Fibroblast of the aortic adventitia (primary cell): ENCODE results near the gene RTKN2. TPM values are rescaled to one million over a fixed set of nuclear protein-coding genes. Genes with fewer than 3 reads are reported as not detected.

Source experiments
- DNase-seq: peaks from one replicate; pipeline ENCODE4 v3.0.0-alpha.2; 2010; ENCODE audit warnings: low read depth
- H3K4me3 ChIP-seq: 2 replicates; pipeline ENCODE4 v1.5.1; 2011; ENCODE audit warnings: low read depth, mild to moderate bottlenecking, control low read depth, low read length, moderate library complexity
- total RNA-seq: library from RNA; depleted of rRNA; stranded (reverse); fragments of >200 nt; gene quantifications from 2 replicates; pipeline ENCODE4 v1.2.3, GENCODE V29; 2012; ENCODE audit warnings: low replicate concordance
- TF ChIP-seq, protein P1 (sequence below): IDR thresholded peaks from 2 replicates; pipeline ENCODE4 v1.5.1; 2011; ENCODE audit warnings: mild to moderate bottlenecking, low read length, control low read depth, inconsistent platforms; ENCODE audit not compliant: insufficient read depth

RTKN2 gene
- total RNA-seq, 1 donor, result 11.9 TPM

DNA sequence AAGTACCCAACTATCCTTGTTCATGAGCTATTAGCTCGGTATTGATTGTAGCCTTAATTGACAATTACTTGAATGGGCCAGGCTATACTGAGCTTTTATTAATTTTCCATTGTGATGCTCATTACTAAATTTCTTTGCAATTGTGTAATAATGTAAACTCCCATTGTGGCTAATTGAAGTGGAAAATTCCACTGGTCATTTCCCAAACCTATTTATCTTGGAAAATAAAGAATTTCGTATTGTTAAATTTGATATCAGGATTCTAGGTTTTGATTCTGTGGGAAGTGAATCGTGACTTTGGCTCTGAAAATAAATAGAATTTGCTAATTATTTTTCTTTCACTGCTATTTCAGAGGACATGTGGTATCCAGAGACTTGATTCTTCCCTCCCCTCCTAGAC lies 111.0 kb downstream of the RTKN2 start:
- TF ChIP-seq, protein P1, sequence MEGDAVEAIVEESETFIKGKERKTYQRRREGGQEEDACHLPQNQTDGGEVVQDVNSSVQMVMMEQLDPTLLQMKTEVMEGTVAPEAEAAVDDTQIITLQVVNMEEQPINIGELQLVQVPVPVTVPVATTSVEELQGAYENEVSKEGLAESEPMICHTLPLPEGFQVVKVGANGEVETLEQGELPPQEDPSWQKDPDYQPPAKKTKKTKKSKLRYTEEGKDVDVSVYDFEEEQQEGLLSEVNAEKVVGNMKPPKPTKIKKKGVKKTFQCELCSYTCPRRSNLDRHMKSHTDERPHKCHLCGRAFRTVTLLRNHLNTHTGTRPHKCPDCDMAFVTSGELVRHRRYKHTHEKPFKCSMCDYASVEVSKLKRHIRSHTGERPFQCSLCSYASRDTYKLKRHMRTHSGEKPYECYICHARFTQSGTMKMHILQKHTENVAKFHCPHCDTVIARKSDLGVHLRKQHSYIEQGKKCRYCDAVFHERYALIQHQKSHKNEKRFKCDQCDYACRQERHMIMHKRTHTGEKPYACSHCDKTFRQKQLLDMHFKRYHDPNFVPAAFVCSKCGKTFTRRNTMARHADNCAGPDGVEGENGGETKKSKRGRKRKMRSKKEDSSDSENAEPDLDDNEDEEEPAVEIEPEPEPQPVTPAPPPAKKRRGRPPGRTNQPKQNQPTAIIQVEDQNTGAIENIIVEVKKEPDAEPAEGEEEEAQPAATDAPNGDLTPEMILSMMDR, result no peak
- H3K4me3 ChIP-seq, result no peak overlapping the region
- DNase-seq, result no peak

DNA sequence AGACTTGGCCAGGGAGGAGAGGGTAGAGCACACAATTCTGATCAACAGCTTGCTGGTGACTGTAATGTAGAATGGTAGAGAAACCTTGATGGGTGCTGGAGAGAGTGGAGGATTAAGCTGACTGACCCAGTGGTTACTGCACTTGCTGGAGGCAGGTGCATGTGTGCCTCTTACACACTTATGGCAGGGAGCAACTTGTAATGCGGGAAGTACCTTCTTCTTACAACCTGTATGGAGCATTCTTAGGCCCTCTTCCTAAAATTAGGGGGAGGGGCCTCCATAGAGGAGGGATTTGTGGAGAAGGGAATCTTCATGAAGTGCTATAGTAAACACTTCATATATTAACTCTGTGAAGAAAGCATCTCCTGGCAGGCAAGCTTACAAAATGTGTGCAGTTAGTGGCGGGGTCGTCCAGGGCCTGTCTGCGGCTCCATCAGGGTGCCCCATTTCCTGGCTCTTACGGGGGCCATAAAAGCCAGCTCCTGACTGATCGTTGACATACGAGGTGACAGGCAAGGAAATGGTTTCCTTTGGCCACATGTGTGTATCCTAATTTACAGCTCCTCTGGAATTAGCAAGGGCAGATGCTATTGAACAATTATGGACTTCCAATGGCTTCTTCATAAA lies 113.5 kb downstream of the RTKN2 start:
- TF ChIP-seq, protein P1, result no peak
- no peak overlapping the region for H3K4me3 ChIP-seq
- DNase-seq, result no peak

DNA sequence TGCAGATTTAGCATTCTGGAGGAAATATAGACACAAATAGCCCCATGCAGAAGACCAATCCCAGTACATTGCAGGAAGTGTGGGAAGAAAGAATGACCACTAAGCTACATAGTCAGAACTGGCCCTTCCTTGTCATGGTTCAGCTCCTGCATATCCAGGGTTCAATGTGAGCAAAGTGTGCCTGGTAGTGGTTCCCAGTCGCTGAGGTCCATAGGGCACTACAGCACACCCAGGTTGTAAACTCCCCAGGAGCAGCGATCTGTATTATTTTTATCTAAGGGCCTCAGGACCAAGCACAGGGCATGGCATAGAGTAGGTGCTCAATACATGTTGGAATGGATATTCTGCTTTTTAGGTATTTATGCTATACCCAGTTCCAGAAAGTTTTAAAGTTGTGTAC lies 114.4 kb downstream of the RTKN2 start:
- no peak overlapping the region for H3K4me3 ChIP-seq
- TF ChIP-seq, protein P1, result no peak
- no peak for DNase-seq

DNA sequence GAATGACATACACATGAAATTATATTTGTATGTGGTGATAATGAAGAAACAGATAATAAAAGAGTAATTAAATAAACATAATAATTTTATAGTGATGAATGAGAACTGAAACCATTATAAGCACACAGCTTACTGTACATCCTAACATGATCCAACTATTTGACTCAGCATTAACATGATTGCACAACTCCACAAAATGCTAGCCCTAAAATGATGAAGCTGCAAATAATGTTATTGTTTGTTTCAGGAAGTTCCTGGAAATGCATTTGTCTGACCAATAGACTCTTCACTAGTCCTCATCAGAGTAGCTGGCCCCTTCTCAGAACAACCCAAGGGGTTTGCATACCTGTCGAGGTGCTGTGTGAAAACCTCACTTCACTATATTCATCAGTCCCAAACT lies 115.5 kb downstream of the RTKN2 start:
- TF ChIP-seq, protein P1, result no peak
- DNase-seq, result peak; percentile 87
- no peak overlapping the region for H3K4me3 ChIP-seq

DNA sequence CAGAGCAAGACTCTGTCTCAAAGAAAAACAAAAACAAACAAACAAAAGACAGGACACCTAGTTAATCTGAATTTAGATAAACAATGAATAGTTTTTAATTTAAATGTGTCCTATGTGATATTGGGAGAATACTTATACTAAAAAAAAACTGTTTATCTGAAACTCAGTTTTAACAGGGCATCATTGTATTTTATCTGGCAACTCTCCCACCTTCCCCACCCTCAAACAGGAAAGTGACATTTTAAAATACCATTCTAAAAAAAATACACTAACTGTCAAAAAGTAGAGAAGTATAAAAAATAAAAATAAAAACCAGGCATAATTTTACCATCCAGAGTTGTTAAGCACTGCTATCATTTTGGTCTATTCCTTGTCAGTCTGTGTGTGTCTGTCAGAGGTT lies 119.0 kb downstream of the RTKN2 start:
- no peak for DNase-seq
- TF ChIP-seq, protein P1, result no peak
- no peak overlapping the region for H3K4me3 ChIP-seq

DNA sequence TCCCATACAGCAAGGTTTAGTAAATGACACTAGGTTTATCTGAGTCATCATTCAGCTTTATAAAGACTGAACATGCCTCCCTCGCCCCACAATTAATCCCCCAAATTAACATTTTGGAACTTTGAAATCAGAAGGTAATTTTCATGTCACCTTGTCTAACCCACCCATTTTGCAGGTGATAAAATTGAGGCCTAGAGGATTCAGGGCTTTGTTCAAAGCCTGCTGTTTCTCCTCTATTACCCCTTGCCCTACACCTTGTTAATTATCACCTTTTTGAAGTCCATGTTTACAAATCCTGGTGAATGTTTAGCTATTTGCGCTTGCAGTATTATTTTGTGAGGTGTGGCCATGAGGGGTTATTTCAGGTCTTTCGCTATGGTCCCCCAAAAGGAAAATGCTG lies 120.5 kb downstream of the RTKN2 start:
- DNase-seq, result no peak
- no peak overlapping the region for H3K4me3 ChIP-seq
- TF ChIP-seq, protein P1, result no peak

DNA sequence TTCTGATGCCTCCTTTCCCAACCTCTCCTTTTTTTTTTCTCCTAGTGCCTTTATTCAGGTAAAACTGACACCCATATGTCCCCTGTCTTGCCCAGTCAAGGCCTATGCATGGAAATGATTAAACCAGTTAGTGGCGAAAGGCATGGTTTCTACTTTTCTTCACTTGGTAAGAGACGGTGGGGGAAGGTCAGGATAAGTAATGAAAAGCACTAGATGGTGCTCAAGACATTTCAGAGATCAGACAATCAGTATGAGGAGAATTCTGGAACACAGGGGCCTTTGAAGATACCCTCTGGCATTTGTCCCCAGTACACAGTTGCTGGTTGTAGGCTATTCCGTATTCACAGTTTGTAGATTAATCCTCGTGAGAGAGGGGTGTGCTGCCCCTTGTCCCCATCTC lies 121.2 kb downstream of the RTKN2 start:
- no peak overlapping the region for H3K4me3 ChIP-seq
- TF ChIP-seq, protein P1, result no peak
- DNase-seq, result no peak
